OCI-LY1 (cell line): ENCODE measurements around the gene MIOX.

Experiments used
- H2AFZ ChIP-seq: fragments of 200-600 bp; sonication (generic), shearing (Covaris generic); 2 replicates; pipeline ENCODE4 v1.6.0; 2014; ENCODE audit warnings: antibody characterized with exemption, mild to moderate bottlenecking, low read length
- H3F3A ChIP-seq: fragments of 200-600 bp; sonication (generic), shearing (Covaris generic); 2 replicates; pipeline ENCODE4 v1.6.0; 2014; ENCODE audit warnings: mild to moderate bottlenecking, antibody characterized with exemption, low read length, moderate library complexity; ENCODE audit not compliant: insufficient read depth
- H3K27ac ChIP-seq: fragments of 200-600 bp; sonication (generic); 2 replicates; pipeline ENCODE4 v1.5.1; 2014; ENCODE audit warnings: low read length, mixed run types, mild to moderate bottlenecking, low read depth; ENCODE audit not compliant: poor library complexity, severe bottlenecking
- H3K27me3 ChIP-seq: fragments of 200-600 bp; sonication (generic); 2 replicates; pipeline ENCODE4 v1.6.0; 2014; ENCODE audit warnings: antibody characterized with exemption, mild to moderate bottlenecking, low read length, moderate library complexity; ENCODE audit not compliant: insufficient read depth
- H3K36me3 ChIP-seq: fragments of 200-600 bp; sonication (generic); 2 replicates; pipeline ENCODE4 v1.6.1; 2014; ENCODE audit warnings: mild to moderate bottlenecking, antibody characterized with exemption, low read length, moderate library complexity, mixed read lengths; ENCODE audit not compliant: insufficient read depth
- H3K4me1 ChIP-seq: fragments of 200-600 bp; sonication (generic); 2 replicates; pipeline ENCODE4 v1.5.1; 2014; ENCODE audit warnings: mild to moderate bottlenecking, low read length, moderate library complexity; ENCODE audit not compliant: insufficient read depth, severe bottlenecking
- H3K4me2 ChIP-seq: fragments of 200-600 bp; sonication (generic), shearing (Covaris generic); 2 replicates; pipeline ENCODE4 v1.6.1; 2014; ENCODE audit warnings: low read length
- H3K4me3 ChIP-seq: fragments of 200-600 bp; sonication (generic); 2 replicates; pipeline ENCODE4 v1.5.1; 2014; ENCODE audit warnings: low read length, low read depth, mild to moderate bottlenecking, mixed read lengths; ENCODE audit not compliant: poor library complexity, severe bottlenecking
- H3K79me2 ChIP-seq: fragments of 200-600 bp; shearing (Covaris generic); 2 replicates; pipeline ENCODE4 v1.6.1; 2016; ENCODE audit warnings: mixed run types, low read length, mixed read lengths; ENCODE audit not compliant: insufficient read depth
- H3K9ac ChIP-seq: fragments of 200-600 bp; sonication (generic), shearing (Covaris generic); 2 replicates; pipeline ENCODE4 v1.6.1; 2014; ENCODE audit warnings: mild to moderate bottlenecking, low read length, mixed read lengths
- H3K9me2 ChIP-seq: fragments of 200-600 bp; sonication (generic), shearing (Covaris generic); 2 replicates; pipeline ENCODE4 v1.6.1; 2014; ENCODE audit warnings: low read depth, mild to moderate bottlenecking, low read length, mixed read lengths
- H3K9me3 ChIP-seq: fragments of 200-600 bp; shearing (Covaris generic); 2 replicates; pipeline ENCODE4 v1.6.1; 2014; ENCODE audit warnings: low read length, mixed read lengths
- H4K20me1 ChIP-seq: fragments of 200-600 bp; sonication (generic), shearing (Covaris generic); 2 replicates; pipeline ENCODE4 v1.6.0; 2016; ENCODE audit warnings: mild to moderate bottlenecking, low read length; ENCODE audit not compliant: insufficient read depth
- EZH2 ChIP-seq: fragments of 200-600 bp; sonication (generic), shearing (Covaris generic); IDR thresholded peaks from 2 replicates; pipeline ENCODE4 v1.8.0; 2017; ENCODE audit warnings: borderline replicate concordance, mixed run types, mild to moderate bottlenecking, antibody characterized with exemption, low read length, moderate library complexity, mixed read lengths
- TF ChIP-seq, protein P1 (sequence below): fragments of 200-600 bp; sonication (generic), shearing (Covaris generic); IDR thresholded peaks from 2 replicates; pipeline ENCODE4 v1.5.1; 2017; ENCODE audit warnings: mild to moderate bottlenecking, antibody characterized with exemption, low read length, moderate library complexity, mixed read lengths

Gene MIOX

DNA sequence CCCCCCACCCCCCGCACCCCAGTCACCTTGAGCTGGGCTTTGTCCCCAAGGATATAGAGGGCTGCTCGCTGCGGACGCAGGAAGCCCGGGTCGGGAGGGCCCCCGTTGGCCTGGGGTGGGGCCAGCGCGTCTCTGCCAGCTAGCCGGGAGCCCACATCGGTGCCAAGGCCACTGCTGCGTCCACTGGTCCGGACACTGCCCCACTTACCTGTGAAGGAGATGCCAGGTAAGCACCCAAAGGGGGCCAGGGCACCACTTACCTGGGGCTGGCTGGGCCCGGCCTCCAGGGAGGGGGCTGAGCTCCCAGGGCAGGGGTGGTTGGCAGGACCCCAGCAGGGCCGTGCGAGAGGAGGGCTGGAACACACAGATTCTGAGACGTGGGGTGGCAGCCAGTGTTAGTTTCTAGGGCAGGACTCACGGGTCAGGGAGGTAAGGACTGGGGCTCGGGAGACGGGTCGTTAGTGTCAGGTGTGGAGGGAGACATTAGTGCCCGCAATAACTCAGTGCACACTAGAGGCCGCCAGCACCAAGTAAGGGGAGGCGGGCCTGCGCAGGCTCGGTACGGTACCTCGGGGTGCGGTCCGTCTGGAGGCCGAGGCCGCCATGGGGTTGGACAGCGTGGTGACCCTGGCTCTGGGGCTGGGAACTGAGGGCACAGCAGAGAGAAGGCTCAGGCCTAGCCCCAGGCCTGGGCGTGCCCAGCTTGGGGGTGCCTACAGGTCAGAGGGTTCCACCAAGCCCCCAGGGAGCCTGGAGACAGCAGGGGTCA, 30.0 kb upstream of the MIOX start:
- Histone ChIP-seq H3F3A (no peaks in the 10 kb centered on the region), H3K79me2 (no peaks in the 10 kb centered on the region), H3K27ac (no peak overlapping the region), H3K27me3 (no peaks in the 10 kb centered on the region), H3K4me3 (no peak overlapping the region), H3K9me2 (no peaks in the 10 kb centered on the region), H4K20me1 (no peaks in the 10 kb centered on the region), H3K36me3 (peaks cover 93% of the 10 kb centered on the region), H3K4me1 (peaks cover 7% of the 10 kb centered on the region), H2AFZ (no peak overlapping the region), H3K9me3 (no peaks in the 10 kb centered on the region), H3K9ac (no peak overlapping the region), H3K4me2 (no peak overlapping the region)
- TF ChIP-seq, protein P1, sequence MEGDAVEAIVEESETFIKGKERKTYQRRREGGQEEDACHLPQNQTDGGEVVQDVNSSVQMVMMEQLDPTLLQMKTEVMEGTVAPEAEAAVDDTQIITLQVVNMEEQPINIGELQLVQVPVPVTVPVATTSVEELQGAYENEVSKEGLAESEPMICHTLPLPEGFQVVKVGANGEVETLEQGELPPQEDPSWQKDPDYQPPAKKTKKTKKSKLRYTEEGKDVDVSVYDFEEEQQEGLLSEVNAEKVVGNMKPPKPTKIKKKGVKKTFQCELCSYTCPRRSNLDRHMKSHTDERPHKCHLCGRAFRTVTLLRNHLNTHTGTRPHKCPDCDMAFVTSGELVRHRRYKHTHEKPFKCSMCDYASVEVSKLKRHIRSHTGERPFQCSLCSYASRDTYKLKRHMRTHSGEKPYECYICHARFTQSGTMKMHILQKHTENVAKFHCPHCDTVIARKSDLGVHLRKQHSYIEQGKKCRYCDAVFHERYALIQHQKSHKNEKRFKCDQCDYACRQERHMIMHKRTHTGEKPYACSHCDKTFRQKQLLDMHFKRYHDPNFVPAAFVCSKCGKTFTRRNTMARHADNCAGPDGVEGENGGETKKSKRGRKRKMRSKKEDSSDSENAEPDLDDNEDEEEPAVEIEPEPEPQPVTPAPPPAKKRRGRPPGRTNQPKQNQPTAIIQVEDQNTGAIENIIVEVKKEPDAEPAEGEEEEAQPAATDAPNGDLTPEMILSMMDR, result no peak; the same call in 1 of the 2 replicates
- TF ChIP-seq EZH2, result no peak

DNA sequence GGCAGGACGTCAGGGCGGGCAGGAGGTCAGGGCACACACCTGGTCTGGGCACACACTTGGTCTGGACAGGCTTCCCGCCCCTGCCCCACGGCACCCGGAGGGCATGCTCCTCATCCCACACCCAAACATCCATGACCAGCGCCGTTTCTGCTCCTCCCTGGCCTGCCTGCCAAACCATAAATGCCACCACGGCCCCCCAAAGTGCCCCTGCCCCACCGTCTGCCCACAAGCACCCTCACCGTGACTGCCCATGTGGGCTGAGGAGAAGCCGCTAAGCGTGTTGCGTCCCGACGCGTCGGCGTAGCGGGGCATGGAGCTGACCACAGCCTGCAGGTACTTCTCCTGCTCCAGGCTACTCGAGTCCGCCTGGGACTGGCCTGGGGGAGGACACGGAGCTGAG, 27.6 kb upstream of the MIOX start:
- H3F3A ChIP-seq, result no peaks in the 10 kb centered on the region
- H3K27ac ChIP-seq, result no peak overlapping the region
- no peak overlapping the region for H2AFZ ChIP-seq
- no peaks in the 10 kb centered on the region for H3K9me2 ChIP-seq
- H3K27me3 ChIP-seq, result no peaks in the 10 kb centered on the region
- no peaks in the 10 kb centered on the region for H3K9me3 ChIP-seq
- H3K4me2 ChIP-seq, result no peak overlapping the region
- no peaks in the 10 kb centered on the region for H4K20me1 ChIP-seq
- H3K4me1 ChIP-seq, result no peaks in the 10 kb centered on the region
- H3K4me3 ChIP-seq, result no peak overlapping the region
- peaks cover 95% of the 10 kb centered on the region for H3K36me3 ChIP-seq
- TF ChIP-seq EZH2, result no peak
- TF ChIP-seq, protein P1, result no peak
- no peaks in the 10 kb centered on the region for H3K79me2 ChIP-seq
- no peak overlapping the region for H3K9ac ChIP-seq

DNA sequence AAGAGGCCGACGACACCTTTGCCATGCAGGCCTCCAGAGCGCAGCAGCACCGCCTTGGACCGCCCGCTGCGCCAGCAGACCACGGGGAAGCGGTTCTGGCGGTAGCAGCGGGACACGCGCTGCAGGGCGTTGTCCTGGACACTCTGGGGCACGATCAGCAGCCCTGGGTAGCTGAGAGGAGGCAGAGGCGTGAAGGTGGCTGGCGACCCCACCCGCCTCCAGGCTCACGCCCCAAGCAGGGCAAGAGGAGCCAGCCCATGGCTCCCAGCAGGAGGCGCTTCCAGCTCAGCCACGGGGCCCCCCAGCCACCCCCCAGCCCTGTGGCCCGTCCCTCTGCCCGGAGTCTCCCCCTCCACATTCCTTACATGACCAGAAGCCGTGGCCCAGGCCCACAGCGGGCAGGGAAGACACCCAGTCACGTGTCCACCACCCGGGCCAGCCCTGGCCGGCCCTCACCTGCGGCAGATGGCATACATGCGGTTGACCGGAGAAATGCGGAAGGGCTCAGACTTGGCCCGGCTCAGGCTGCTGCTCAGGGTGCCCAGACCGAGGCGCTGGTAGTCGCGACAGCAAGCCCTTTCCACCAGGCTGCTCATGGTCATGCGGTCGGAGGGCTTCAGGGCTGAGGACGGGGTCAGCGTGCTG, 27.0 kb upstream of the MIOX start:
- TF ChIP-seq, protein P1, result peak; percentile 15; the same call in 1 of the 2 replicates
- TF ChIP-seq EZH2, result no peak
- no peaks in the 10 kb centered on the region for H3K4me1 ChIP-seq
- H3K9ac ChIP-seq, result no peak overlapping the region
- H3K9me3 ChIP-seq, result no peaks in the 10 kb centered on the region
- H4K20me1 ChIP-seq, result no peaks in the 10 kb centered on the region
- H3K79me2 ChIP-seq, result no peaks in the 10 kb centered on the region
- no peak overlapping the region for H3K4me3 ChIP-seq
- H3K27ac ChIP-seq, result no peak overlapping the region
- no peaks in the 10 kb centered on the region for H3F3A ChIP-seq
- H3K4me2 ChIP-seq, result no peak overlapping the region
- H3K27me3 ChIP-seq, result no peaks in the 10 kb centered on the region
- no peak overlapping the region for H2AFZ ChIP-seq
- H3K9me2 ChIP-seq, result no peaks in the 10 kb centered on the region
- H3K36me3 ChIP-seq, result peaks cover 95% of the 10 kb centered on the region
